A673 (cell line): ENCODE results near the gene RNGTT.

Experiments used
- CTCF ChIP-seq: fragments of 300-800, 200-600 bp; sonication (generic); conservative IDR thresholded peaks from 2 replicates; pipeline ENCODE4 v1.5.1; 2017; ENCODE audit warnings: low read depth, mild to moderate bottlenecking, antibody characterized with exemption, low read length, moderate library complexity, mixed read lengths
- EZH2 ChIP-seq: fragments of 200-600 bp; sonication (generic); IDR thresholded peaks from 2 replicates; pipeline ENCODE4 v1.6.1; 2017; ENCODE audit warnings: borderline replicate concordance, low read depth, mild to moderate bottlenecking, mixed read lengths, antibody characterized with exemption, low read length; ENCODE audit not compliant: poor library complexity, severe bottlenecking

- no peak for TF ChIP-seq CTCF
- TF ChIP-seq EZH2, result no peak
Measured at GRCh38 chr6:88596801-88597200, 366.6 kb downstream of the RNGTT start.
